ENCODE data around the gene COMMD8.

The COMMD8 gene

GRCh38 chr4:47451657-47452056 lies 11.8 kb downstream of the COMMD8 start:
- no peaks in the 10 kb centered on the region for H3K27me3 Mint-ChIP-seq
- no peak overlapping the region for H3K27ac Mint-ChIP-seq
- H3K36me3 Mint-ChIP-seq (ENCODE audit: low read depth), result peaks cover 42% of the 10 kb centered on the region
- H3K4me3 Mint-ChIP-seq, result no peak overlapping the region
- no peaks in the 10 kb centered on the region for H3K9me3 Mint-ChIP-seq
- no peaks in the 10 kb centered on the region for H3K4me1 Mint-ChIP-seq (ENCODE audit: low read depth)

DNA sequence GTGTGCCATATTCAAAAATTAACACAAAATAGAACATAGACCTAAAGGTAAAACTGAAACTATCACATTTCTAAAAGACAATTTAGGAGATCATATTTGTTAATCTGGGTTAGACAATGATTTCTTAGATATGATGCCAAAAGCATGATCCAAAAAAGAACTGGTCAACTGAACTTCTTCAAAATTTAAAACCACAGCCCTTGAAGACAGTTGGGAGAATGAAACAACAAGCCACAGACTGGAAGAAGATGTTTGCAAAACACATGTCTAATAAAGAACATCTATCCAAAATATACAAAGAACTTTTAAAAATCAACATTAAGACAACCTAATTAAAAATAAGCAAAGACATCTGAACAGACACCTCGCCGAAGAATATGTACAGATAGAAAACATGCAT lies 19.5 kb downstream of the COMMD8 start:
- Mint-ChIP-seq H3K4me3 (no peak overlapping the region), H3K27me3 (no peaks in the 10 kb centered on the region), H3K4me1 (ENCODE audit: low read depth) (peaks cover 5% of the 10 kb centered on the region), H3K9me3 (no peaks in the 10 kb centered on the region), H3K36me3 (ENCODE audit: low read depth) (peaks cover 11% of the 10 kb centered on the region), H3K27ac (no peak overlapping the region)

- Mint-ChIP-seq H3K4me1 (ENCODE audit: low read depth) (peaks cover 5% of the 10 kb centered on the region), H3K9me3 (no peaks in the 10 kb centered on the region), H3K27me3 (no peaks in the 10 kb centered on the region), H3K36me3 (ENCODE audit: low read depth) (peaks cover 3% of the 10 kb centered on the region), H3K27ac (no peak overlapping the region), H3K4me3 (no peak overlapping the region)
Observed at GRCh38 chr4:47442980-47443379, 20.5 kb downstream of the COMMD8 start.

DNA sequence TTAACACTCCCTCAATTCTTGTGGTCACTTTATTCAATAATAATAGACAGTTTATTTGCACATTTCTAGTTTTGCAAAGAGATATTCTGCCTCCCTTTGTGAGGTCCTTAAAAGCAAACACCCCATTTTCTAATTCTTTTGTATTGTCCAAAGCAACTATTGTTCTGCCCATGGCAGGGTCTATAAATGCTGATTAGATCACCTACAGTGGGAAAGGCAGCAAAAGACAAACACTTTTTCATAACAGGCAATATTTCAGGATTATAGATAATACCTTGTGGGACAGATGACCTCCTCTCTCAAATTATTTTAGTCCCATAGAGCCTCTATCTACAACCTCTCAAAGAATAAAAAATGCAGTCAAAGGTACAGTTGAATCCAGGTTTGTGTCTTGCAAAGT lies 28.6 kb downstream of the COMMD8 start:
- Mint-ChIP-seq H3K27ac (no peak overlapping the region), H3K9me3 (no peaks in the 10 kb centered on the region), H3K4me3 (no peak overlapping the region), H3K27me3 (no peaks in the 10 kb centered on the region), H3K4me1 (ENCODE audit: low read depth) (no peaks in the 10 kb centered on the region), H3K36me3 (ENCODE audit: low read depth) (no peaks in the 10 kb centered on the region)

- H3K27ac Mint-ChIP-seq, result no peak overlapping the region
- H3K4me1 Mint-ChIP-seq (ENCODE audit: low read depth), result no peaks in the 10 kb centered on the region
- no peaks in the 10 kb centered on the region for H3K9me3 Mint-ChIP-seq
- no peaks in the 10 kb centered on the region for H3K36me3 Mint-ChIP-seq (ENCODE audit: low read depth)
- no peak overlapping the region for H3K4me3 Mint-ChIP-seq
- no peaks in the 10 kb centered on the region for H3K27me3 Mint-ChIP-seq
Observed at GRCh38 chr4:47432749-47433148, 30.8 kb downstream of the COMMD8 start.

- no peaks in the 10 kb centered on the region for H3K4me1 Mint-ChIP-seq (ENCODE audit: low read depth)
- H3K27ac Mint-ChIP-seq, result no peak overlapping the region
- H3K9me3 Mint-ChIP-seq, result no peaks in the 10 kb centered on the region
- H3K36me3 Mint-ChIP-seq (ENCODE audit: low read depth), result no peaks in the 10 kb centered on the region
- peaks cover 5% of the 10 kb centered on the region for H3K27me3 Mint-ChIP-seq
- no peak overlapping the region for H3K4me3 Mint-ChIP-seq
Observed at GRCh38 chr4:47427935-47428334, 35.6 kb downstream of the COMMD8 start.

GRCh38 chr4:47425628-47426027 lies 37.9 kb downstream of the COMMD8 start:
- H3K4me3 Mint-ChIP-seq, result no peak overlapping the region
- no peaks in the 10 kb centered on the region for H3K4me1 Mint-ChIP-seq (ENCODE audit: low read depth)
- H3K27ac Mint-ChIP-seq, result no peak overlapping the region
- peaks cover 9% of the 10 kb centered on the region for H3K27me3 Mint-ChIP-seq
- H3K9me3 Mint-ChIP-seq, result no peaks in the 10 kb centered on the region
- no peaks in the 10 kb centered on the region for H3K36me3 Mint-ChIP-seq (ENCODE audit: low read depth)

- H3K27ac Mint-ChIP-seq, result no peak overlapping the region
- peaks cover 7% of the 10 kb centered on the region for H3K27me3 Mint-ChIP-seq
- H3K4me3 Mint-ChIP-seq, result no peak overlapping the region
- no peaks in the 10 kb centered on the region for H3K4me1 Mint-ChIP-seq (ENCODE audit: low read depth)
- no peaks in the 10 kb centered on the region for H3K9me3 Mint-ChIP-seq
- H3K36me3 Mint-ChIP-seq (ENCODE audit: low read depth), result no peaks in the 10 kb centered on the region
Observed at GRCh38 chr4:47419296-47419695, 44.2 kb downstream of the COMMD8 start.

- no peak overlapping the region for H3K4me3 Mint-ChIP-seq
- H3K27ac Mint-ChIP-seq, result no peak overlapping the region
- peaks cover 7% of the 10 kb centered on the region for H3K27me3 Mint-ChIP-seq
- no peaks in the 10 kb centered on the region for H3K9me3 Mint-ChIP-seq
- no peaks in the 10 kb centered on the region for H3K36me3 Mint-ChIP-seq (ENCODE audit: low read depth)
- H3K4me1 Mint-ChIP-seq (ENCODE audit: low read depth), result no peaks in the 10 kb centered on the region
Observed at GRCh38 chr4:47418147-47418546, 45.4 kb downstream of the COMMD8 start.

DNA sequence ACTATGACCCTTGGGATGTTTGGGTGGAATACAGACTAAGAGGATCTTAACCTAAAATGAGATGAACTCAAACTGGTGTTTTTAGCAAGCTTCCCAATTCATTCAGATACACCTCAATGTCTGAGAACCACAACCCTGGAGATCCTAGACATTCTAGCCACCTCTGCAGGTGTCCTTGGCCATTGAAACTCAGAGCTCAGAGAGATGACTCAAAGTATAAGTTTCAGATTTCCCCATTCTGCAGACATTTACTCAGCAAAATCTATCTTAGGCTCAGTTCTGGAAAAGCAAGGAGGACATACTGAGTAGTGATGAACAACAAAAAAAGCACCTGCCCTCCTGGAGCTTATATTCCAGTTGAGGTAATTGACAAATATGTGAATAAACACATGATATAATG lies 47.8 kb downstream of the COMMD8 start:
- Mint-ChIP-seq H3K9me3 (no peaks in the 10 kb centered on the region), H3K4me1 (ENCODE audit: low read depth) (no peaks in the 10 kb centered on the region), H3K27me3 (peaks cover 7% of the 10 kb centered on the region), H3K36me3 (ENCODE audit: low read depth) (no peaks in the 10 kb centered on the region), H3K27ac (no peak overlapping the region), H3K4me3 (no peak overlapping the region)

DNA sequence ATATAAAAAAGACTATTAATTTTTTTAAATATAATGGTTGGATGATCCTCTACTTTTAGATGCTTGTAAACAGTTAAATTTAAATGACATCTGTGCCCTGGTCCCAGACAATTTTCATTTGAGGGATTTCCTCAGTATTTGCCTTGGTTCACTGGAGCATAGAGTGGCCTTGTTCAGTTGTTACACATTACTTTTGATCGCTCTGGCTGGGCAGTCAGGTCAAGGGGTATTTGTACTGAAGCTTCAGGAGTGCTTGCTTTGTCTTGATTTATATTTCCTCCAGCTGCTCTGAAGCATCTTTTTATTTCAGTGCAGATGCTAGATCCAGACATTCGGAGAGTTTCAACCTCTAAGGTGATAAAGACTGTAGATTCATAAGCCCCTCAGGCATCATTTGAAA lies 50.0 kb downstream of the COMMD8 start:
- Mint-ChIP-seq H3K4me1 (ENCODE audit: low read depth) (no peaks in the 10 kb centered on the region), H3K36me3 (ENCODE audit: low read depth) (no peaks in the 10 kb centered on the region), H3K4me3 (no peak overlapping the region), H3K27ac (no peak overlapping the region), H3K27me3 (peaks cover 11% of the 10 kb centered on the region), H3K9me3 (no peaks in the 10 kb centered on the region)

- H3K4me1 Mint-ChIP-seq (ENCODE audit: low read depth), result no peaks in the 10 kb centered on the region
- no peaks in the 10 kb centered on the region for H3K9me3 Mint-ChIP-seq
- no peak overlapping the region for H3K27ac Mint-ChIP-seq
- peaks cover 9% of the 10 kb centered on the region for H3K27me3 Mint-ChIP-seq
- no peaks in the 10 kb centered on the region for H3K36me3 Mint-ChIP-seq (ENCODE audit: low read depth)
- no peak overlapping the region for H3K4me3 Mint-ChIP-seq
Observed at GRCh38 chr4:47410271-47410670, 53.2 kb downstream of the COMMD8 start.

DNA sequence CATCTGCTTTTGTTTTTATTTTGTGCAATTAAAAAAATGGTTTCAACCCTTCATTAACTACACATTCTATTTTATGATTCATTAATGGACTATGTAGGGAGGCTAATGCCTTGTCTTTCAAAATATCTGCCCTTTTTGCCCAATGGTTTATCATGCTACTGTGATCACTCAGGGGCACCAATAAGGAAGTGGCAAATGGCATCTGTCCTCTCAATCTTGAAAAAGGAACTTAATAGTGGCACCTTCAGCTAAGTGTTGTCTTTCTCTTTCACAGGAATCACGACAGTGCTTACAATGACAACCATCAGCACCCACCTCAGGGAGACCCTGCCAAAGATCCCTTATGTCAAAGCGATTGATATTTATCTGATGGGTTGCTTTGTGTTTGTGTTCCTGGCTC lies 57.1 kb downstream of the COMMD8 start:
- Mint-ChIP-seq H3K27me3 (peaks cover 9% of the 10 kb centered on the region), H3K27ac (no peak overlapping the region), H3K36me3 (ENCODE audit: low read depth) (no peaks in the 10 kb centered on the region), H3K4me3 (no peak overlapping the region), H3K9me3 (no peaks in the 10 kb centered on the region), H3K4me1 (ENCODE audit: low read depth) (no peaks in the 10 kb centered on the region)

All from stimulated activated naive CD8-positive, alpha-beta T cell treated with anti-CD3 and anti-CD28 coated beads, Interleukin-15, Interleukin-2, amounts not matched to agents 100 ng/mL and 50 ng/mL, for 24 hours (primary cell).